Measurements from ENCODE around the gene ETFB.

The ETFB gene

DNA sequence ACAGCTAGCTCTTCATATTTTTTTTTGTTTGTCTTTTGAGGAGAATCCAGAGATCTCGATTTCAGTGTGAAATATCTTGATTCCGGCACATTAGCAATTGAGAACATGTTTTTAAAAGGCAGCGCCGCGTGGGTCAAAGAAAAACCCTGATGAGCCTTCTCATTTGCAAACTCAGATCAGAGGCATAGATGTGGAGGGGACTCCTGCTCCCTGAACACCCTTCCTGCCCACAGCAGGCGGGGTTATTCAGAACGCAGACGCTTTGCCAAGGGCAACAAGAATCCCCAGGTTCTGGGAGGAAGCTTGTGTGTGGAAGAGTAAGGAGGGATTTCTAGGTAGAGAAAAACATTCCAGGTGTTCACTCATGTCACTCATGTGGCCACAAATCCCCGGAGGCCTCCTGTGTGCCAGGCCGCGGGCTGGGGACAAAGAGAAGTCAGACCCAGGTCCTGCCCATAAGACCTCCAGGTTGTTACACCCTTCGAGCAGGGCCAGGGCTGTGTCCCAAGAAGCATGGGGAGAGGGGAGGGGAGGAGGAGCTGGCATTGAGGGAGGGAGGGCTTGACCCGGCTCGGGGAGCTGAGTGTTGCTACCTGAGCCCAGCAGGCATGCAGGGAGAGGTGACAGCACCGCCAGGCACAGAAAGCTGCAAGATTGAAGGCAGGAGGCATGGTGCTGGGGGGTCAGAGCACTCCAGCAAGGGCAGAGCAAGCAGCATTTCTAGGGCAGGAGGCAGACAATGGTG lies 70.6 kb downstream of the ETFB start:
- TF ChIP-seq, protein P1, sequence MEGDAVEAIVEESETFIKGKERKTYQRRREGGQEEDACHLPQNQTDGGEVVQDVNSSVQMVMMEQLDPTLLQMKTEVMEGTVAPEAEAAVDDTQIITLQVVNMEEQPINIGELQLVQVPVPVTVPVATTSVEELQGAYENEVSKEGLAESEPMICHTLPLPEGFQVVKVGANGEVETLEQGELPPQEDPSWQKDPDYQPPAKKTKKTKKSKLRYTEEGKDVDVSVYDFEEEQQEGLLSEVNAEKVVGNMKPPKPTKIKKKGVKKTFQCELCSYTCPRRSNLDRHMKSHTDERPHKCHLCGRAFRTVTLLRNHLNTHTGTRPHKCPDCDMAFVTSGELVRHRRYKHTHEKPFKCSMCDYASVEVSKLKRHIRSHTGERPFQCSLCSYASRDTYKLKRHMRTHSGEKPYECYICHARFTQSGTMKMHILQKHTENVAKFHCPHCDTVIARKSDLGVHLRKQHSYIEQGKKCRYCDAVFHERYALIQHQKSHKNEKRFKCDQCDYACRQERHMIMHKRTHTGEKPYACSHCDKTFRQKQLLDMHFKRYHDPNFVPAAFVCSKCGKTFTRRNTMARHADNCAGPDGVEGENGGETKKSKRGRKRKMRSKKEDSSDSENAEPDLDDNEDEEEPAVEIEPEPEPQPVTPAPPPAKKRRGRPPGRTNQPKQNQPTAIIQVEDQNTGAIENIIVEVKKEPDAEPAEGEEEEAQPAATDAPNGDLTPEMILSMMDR (IDR thresholded peaks at IDR 0.05; ENCODE audit: low read depth, low read length), result no peak
- peaks cover 15% of the 10 kb centered on the region for H3K27me3 ChIP-seq (ENCODE audit: insufficient read depth, low read depth, severe bottlenecking)
- H3K36me3 ChIP-seq, result no peaks in the 10 kb centered on the region
- H3K27ac ChIP-seq, result no peak overlapping the region
- no peak for DNase-seq
- peaks cover 5% of the 10 kb centered on the region for H3K9me3 ChIP-seq (ENCODE audit: severe bottlenecking)
- H3K4me3 ChIP-seq (ENCODE audit: low read depth, low read length), result no peak overlapping the region
